ENCODE results near the gene GSTO1. TPM values are rescaled to one million over a fixed set of nuclear protein-coding genes. Genes with fewer than 3 reads are reported as not detected.
A peak's percentile ranks its signal among the peaks of the same experiment; 100 is the strongest.

GSTO1 gene
- total RNA-seq, 1 experiment from 2014 or later = 134 TPM

DNA sequence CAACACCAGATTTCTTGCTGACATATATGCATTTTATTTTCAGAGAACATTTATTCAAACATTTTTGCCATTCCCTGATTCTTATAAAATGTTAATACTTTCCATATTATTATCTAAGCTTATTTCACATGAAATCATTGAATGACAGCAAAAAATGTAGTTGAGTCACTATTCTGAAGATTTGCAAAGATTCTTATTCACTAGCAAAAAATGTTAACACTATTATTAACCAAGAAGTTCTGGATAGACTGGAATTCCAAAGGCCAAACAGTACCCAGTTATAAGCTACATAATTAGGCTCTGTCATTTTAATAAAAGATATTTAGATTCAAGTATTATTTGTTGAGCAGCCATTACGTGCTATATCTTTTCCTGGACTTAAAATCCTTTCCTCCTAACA lies 18.6 kb downstream of the GSTO1 start:
- H3K27ac ChIP-seq (ENCODE audit: low read length) = no peak overlapping the region
- POLR2A ChIA-PET = no interaction called here

DNA sequence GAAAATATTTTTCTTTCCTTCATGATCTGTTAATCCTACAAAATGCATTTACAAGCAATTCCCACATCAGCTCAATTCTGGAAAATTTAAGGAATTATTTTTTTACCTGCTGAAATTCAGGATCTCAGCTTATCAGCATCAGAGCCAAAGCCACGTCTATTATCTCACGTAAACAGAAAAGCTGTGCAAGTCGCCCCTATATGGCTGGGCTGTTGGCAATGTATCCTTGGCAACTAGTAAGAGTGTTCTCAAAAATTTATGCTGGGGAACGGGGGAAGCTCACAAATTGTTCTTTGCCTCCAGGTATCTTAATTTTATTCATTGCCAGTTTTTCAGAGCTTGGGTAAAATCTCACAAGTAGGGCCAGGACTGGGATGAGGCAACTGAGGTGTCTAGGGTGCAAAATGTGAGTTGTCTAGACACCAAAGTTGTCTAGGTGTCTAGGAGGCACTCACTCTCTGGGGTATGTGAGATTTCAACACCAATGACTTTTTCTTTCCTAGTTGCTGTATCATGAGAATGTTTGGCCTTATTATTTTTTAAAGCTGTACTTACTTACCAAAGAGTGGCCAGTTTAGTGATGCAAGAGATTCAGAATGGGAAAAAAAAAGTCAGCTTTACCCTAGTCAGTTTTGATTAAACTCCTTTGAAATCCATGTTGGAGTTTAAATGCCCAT lies 19.3 kb downstream of the GSTO1 start:
- Histone ChIP-seq H3K4me3 (ENCODE audit: low read depth in 2 of 2, low read length in 2 of 2) (peak overlapping the region; percentile 61 to 82; a peak in 3 of 4 replicates), H3K27me3 (ENCODE audit: control insufficient read depth, insufficient read depth, low read length) (no peaks in the 10 kb centered on the region), H3K9me3 (ENCODE audit: control insufficient read depth, insufficient read depth, low read depth, low read length) (no peaks in the 10 kb centered on the region), H3K27ac (ENCODE audit: low read length) (peak overlapping the region; percentile 87), H3K36me3 (ENCODE audit: control insufficient read depth, insufficient read depth, low read length) (peaks cover 4% of the 10 kb centered on the region; the same call in 1 of the 2 replicates), H3K4me1 (ENCODE audit: control insufficient read depth, insufficient read depth, low read length) (peaks cover 14% of the 10 kb centered on the region)
- TF ChIP-seq, protein P1, sequence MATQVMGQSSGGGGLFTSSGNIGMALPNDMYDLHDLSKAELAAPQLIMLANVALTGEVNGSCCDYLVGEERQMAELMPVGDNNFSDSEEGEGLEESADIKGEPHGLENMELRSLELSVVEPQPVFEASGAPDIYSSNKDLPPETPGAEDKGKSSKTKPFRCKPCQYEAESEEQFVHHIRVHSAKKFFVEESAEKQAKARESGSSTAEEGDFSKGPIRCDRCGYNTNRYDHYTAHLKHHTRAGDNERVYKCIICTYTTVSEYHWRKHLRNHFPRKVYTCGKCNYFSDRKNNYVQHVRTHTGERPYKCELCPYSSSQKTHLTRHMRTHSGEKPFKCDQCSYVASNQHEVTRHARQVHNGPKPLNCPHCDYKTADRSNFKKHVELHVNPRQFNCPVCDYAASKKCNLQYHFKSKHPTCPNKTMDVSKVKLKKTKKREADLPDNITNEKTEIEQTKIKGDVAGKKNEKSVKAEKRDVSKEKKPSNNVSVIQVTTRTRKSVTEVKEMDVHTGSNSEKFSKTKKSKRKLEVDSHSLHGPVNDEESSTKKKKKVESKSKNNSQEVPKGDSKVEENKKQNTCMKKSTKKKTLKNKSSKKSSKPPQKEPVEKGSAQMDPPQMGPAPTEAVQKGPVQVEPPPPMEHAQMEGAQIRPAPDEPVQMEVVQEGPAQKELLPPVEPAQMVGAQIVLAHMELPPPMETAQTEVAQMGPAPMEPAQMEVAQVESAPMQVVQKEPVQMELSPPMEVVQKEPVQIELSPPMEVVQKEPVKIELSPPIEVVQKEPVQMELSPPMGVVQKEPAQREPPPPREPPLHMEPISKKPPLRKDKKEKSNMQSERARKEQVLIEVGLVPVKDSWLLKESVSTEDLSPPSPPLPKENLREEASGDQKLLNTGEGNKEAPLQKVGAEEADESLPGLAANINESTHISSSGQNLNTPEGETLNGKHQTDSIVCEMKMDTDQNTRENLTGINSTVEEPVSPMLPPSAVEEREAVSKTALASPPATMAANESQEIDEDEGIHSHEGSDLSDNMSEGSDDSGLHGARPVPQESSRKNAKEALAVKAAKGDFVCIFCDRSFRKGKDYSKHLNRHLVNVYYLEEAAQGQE (IDR thresholded peaks at IDR 0.05; ENCODE audit: insufficient read depth in 1 of 2, low read depth in 2 of 2, low read length in 1 of 2) = no peak
- TF ChIP-seq SIN3A (IDR thresholded peaks at IDR 0.05; ENCODE audit: borderline replicate concordance, insufficient read depth, low read depth, low read length) = no peak
- TF ChIP-seq TCF7L2 (IDR thresholded peaks at IDR 0.05; ENCODE audit: low read depth, low read length) = no peak
- intact Hi-C loops (cut with micrococcal nuclease; ENCODE audit: unreplicated experiment) (loop anchor here (2.0 kb wide), 1 partner anchor 77 kb away; no protein-coding TSS in a partner anchor), in situ Hi-C loops (cut with HindIII; ENCODE audit: low pct_unique_long_range_greater_than_20kb, low sequenced_read_pairs) (no loop called here)
- ATAC-seq = no peak
- ChIA-PET POLR2A (interaction anchor here (0.8 to 1.3 kb wide), 2 partner anchors 152 to 217 kb away, joined by 3 to 4 read pairs; partner anchors contain the start of gene SFR1), CTCF (interaction anchor here (0.8 to 2.2 kb wide), 9 partner anchors 9 to 80 kb away, joined by 3 to 19 read pairs (median 6); partner anchors contain the start of gene CFAP58)
- no peak for DNase-seq (ENCODE audit: low read depth, low spot score)
- no TSS peak for BruUV-seq (replicated peaks)

More for the DNA sequence above, 18.6 kb downstream of the GSTO1 start:
- no TSS peak for BruUV-seq (replicated peaks)
- in situ Hi-C loops (cut with HindIII; ENCODE audit: low pct_unique_long_range_greater_than_20kb, low sequenced_read_pairs) = no loop called here
- no peaks in the 10 kb centered on the region for H3K27me3 ChIP-seq (ENCODE audit: control insufficient read depth, insufficient read depth, low read length)
- no peaks in the 10 kb centered on the region for H3K9me3 ChIP-seq (ENCODE audit: control insufficient read depth, insufficient read depth, low read depth, low read length)
- H3K4me1 ChIP-seq (ENCODE audit: control insufficient read depth, insufficient read depth, low read length) = peaks cover 14% of the 10 kb centered on the region
- no peak for DNase-seq (ENCODE audit: low read depth, low spot score)
- no peak for ATAC-seq
- H3K36me3 ChIP-seq (ENCODE audit: control insufficient read depth, insufficient read depth, low read length) = peaks cover 7% of the 10 kb centered on the region; the same call in 1 of the 2 replicates
- H3K4me3 ChIP-seq (ENCODE audit: low read depth in 2 of 2, low read length in 2 of 2) = no peak overlapping the region
- TF ChIP-seq TCF7L2 (IDR thresholded peaks at IDR 0.05; ENCODE audit: low read depth, low read length) (no peak), SIN3A (IDR thresholded peaks at IDR 0.05; ENCODE audit: borderline replicate concordance, insufficient read depth, low read depth, low read length) (no peak)
- TF ChIP-seq, protein P2, sequence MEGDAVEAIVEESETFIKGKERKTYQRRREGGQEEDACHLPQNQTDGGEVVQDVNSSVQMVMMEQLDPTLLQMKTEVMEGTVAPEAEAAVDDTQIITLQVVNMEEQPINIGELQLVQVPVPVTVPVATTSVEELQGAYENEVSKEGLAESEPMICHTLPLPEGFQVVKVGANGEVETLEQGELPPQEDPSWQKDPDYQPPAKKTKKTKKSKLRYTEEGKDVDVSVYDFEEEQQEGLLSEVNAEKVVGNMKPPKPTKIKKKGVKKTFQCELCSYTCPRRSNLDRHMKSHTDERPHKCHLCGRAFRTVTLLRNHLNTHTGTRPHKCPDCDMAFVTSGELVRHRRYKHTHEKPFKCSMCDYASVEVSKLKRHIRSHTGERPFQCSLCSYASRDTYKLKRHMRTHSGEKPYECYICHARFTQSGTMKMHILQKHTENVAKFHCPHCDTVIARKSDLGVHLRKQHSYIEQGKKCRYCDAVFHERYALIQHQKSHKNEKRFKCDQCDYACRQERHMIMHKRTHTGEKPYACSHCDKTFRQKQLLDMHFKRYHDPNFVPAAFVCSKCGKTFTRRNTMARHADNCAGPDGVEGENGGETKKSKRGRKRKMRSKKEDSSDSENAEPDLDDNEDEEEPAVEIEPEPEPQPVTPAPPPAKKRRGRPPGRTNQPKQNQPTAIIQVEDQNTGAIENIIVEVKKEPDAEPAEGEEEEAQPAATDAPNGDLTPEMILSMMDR (IDR thresholded peaks at IDR 0.05) = no peak
- CTCF ChIA-PET = interaction anchor here (0.8 to 2.2 kb wide), 2 partner anchors 57 to 80 kb away, joined by 3 to 19 read pairs; partner anchors contain the start of gene CFAP58
- intact Hi-C loops (cut with micrococcal nuclease; ENCODE audit: unreplicated experiment) = no loop called here

Data from Panc1 (cell line).